WTC11 (cell line): ENCODE measurements around the gene TMPRSS5. TPM values are rescaled to one million over a fixed set of nuclear protein-coding genes. Genes with fewer than 3 reads are reported as not detected.

Experiments
- ARID4B ChIP-seq: sonication (generic); formaldehyde crosslinking; IDR thresholded peaks from 2 replicates; pipeline ENCODE4 v1.8.0; 2023; ENCODE audit warnings: missing genetic modification reagents, mild to moderate bottlenecking, borderline replicate concordance
- CDX4 ChIP-seq: fragments of 250-450 bp; sonication (Bioruptor Pico); IDR thresholded peaks from 2 replicates; pipeline ENCODE4 v1.9.0; 2021; ENCODE audit warnings: moderate library complexity, mild to moderate bottlenecking, inconsistent platforms, borderline replicate concordance
- ESRRA ChIP-seq: sonication (generic); formaldehyde crosslinking; IDR thresholded peaks from 2 replicates; pipeline ENCODE4 v1.8.1; 2022; ENCODE audit warnings: mild to moderate bottlenecking, missing genetic modification reagents, borderline replicate concordance
- ETV6 ChIP-seq: sonication (generic); formaldehyde crosslinking; IDR thresholded peaks from 2 replicates; pipeline ENCODE4 v1.8.1; 2022; ENCODE audit warnings: mild to moderate bottlenecking, missing genetic modification reagents
- NR2C2 ChIP-seq: sonication (generic); formaldehyde crosslinking; IDR thresholded peaks from 2 replicates; pipeline ENCODE4 v1.8.0; 2022; ENCODE audit warnings: mild to moderate bottlenecking, missing genetic modification reagents
- SMAD3 ChIP-seq: sonication (generic); formaldehyde crosslinking; IDR thresholded peaks from 2 replicates; pipeline ENCODE4 v1.8.0; 2022; ENCODE audit warnings: missing genetic modification reagents, mild to moderate bottlenecking, borderline replicate concordance
- SOX15 ChIP-seq: fragments of 250-450 bp; sonication (Bioruptor Pico); IDR thresholded peaks from 2 replicates; pipeline ENCODE4 v1.9.0; 2021; ENCODE audit warnings: mild to moderate bottlenecking
- SP1 ChIP-seq: sonication (generic); formaldehyde crosslinking; conservative IDR thresholded peaks from 2 replicates; pipeline ENCODE4 v1.8.1; 2022; ENCODE audit warnings: missing genetic modification reagents
- ZNF281 ChIP-seq: sonication (generic); formaldehyde crosslinking; IDR thresholded peaks from 2 replicates; pipeline ENCODE4 v1.8.0; 2023; ENCODE audit warnings: mild to moderate bottlenecking, missing genetic modification reagents
- ZNF423 ChIP-seq: fragments of 250-450 bp; sonication (Bioruptor Pico); IDR thresholded peaks from 2 replicates; pipeline ENCODE4 v2.1.2; 2022; ENCODE audit warnings: mild to moderate bottlenecking, moderate library complexity
- ZNF671 ChIP-seq: fragments of 250-450 bp; sonication (Bioruptor Pico); IDR thresholded peaks from 2 replicates; pipeline ENCODE4 v1.8.0; 2021; ENCODE audit warnings: mild to moderate bottlenecking
- total RNA-seq: library from RNA; stranded (reverse); gene quantifications from 3 replicates; pipeline ENCODE4 v1.2.3, GENCODE V29; 2021
- TF ChIP-seq, protein P1 (sequence below): sonication (generic); formaldehyde crosslinking; IDR thresholded peaks from 2 replicates; pipeline ENCODE4 v1.8.1; 2023; ENCODE audit warnings: mild to moderate bottlenecking, missing genetic modification reagents
- TF ChIP-seq, protein P2 (sequence below): sonication (generic); formaldehyde crosslinking; IDR thresholded peaks from 2 replicates; pipeline ENCODE4 v1.8.1; 2023; ENCODE audit warnings: mild to moderate bottlenecking, missing genetic modification reagents
- TF ChIP-seq, protein P3 (sequence below): sonication (generic); formaldehyde crosslinking; conservative IDR thresholded peaks from 2 replicates; pipeline ENCODE4 v1.8.1; 2023; ENCODE audit warnings: mild to moderate bottlenecking, low read depth, missing genetic modification reagents, moderate library complexity
- TF ChIP-seq, protein P4 (sequence below): sonication (generic); formaldehyde crosslinking; IDR thresholded peaks from 2 replicates; pipeline ENCODE4 v1.8.0; 2022; ENCODE audit warnings: mild to moderate bottlenecking, missing genetic modification reagents
- TF ChIP-seq, protein P5 (sequence below): sonication (generic); formaldehyde crosslinking; IDR thresholded peaks from 2 replicates; pipeline ENCODE4 v1.8.1; 2022; ENCODE audit warnings: low read depth, missing genetic modification reagents, borderline replicate concordance

TMPRSS5 gene
- total RNA-seq, 1 experiment from 2014 or later = 1.7 TPM

DNA sequence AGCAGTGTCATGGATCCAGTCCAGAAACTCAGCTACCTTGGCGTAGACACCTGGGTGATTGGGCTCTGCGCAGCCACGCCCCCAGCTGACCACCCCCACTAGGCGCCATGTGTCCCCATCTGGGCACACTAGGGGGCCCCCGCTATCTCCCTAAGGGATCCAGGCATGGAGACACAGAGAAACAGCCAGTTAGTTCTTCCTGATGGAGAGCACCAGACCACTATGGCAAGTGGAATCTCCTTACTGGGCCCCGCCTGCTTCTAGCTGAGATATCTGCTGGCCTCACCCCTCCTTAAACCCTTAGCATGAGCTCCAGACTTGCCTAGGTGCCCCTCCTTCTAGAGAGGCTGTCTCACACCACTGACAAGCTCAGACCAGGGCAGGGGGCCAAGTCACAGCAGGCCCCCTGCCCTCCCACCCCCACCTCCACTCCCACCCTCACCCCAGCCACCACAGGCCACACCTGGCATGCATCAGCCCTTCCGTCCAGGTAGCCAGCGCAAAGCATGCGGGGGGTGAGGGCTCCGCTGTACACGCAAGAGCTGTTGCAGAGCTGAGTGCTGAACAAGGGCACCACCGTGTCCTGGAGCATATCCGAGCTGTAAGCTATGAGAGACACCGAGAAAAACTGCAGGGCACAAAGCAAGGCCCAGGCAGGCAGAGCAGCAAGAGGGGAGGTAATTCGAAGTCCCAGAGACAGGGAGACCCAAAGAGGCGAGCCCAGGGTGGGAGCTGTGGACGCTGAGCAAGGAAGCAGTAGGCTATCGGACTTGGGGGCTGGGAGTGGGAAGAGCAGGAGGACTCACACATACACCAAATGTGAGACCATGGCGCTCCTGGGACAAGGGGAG is 16.1 kb downstream of the TMPRSS5 start (continued):
- TF ChIP-seq ARID4B (CRISPR knock-in tag) (no peak), ZNF671 (CRISPR knock-in tag) (no peak), ZNF423 (CRISPR knock-in tag) (no peak), ETV6 (CRISPR knock-in tag) (no peak), SOX15 (no peak), SP1 (no peak), NR2C2 (CRISPR knock-in tag) (no peak), CDX4 (CRISPR knock-in tag) (no peak), SMAD3 (CRISPR knock-in tag) (no peak), ESRRA (CRISPR knock-in tag) (no peak), ZNF281 (CRISPR knock-in tag) (no peak)
- TF ChIP-seq, protein P1, sequence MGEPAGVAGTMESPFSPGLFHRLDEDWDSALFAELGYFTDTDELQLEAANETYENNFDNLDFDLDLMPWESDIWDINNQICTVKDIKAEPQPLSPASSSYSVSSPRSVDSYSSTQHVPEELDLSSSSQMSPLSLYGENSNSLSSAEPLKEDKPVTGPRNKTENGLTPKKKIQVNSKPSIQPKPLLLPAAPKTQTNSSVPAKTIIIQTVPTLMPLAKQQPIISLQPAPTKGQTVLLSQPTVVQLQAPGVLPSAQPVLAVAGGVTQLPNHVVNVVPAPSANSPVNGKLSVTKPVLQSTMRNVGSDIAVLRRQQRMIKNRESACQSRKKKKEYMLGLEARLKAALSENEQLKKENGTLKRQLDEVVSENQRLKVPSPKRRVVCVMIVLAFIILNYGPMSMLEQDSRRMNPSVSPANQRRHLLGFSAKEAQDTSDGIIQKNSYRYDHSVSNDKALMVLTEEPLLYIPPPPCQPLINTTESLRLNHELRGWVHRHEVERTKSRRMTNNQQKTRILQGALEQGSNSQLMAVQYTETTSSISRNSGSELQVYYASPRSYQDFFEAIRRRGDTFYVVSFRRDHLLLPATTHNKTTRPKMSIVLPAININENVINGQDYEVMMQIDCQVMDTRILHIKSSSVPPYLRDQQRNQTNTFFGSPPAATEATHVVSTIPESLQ = no peak
- TF ChIP-seq, protein P2, sequence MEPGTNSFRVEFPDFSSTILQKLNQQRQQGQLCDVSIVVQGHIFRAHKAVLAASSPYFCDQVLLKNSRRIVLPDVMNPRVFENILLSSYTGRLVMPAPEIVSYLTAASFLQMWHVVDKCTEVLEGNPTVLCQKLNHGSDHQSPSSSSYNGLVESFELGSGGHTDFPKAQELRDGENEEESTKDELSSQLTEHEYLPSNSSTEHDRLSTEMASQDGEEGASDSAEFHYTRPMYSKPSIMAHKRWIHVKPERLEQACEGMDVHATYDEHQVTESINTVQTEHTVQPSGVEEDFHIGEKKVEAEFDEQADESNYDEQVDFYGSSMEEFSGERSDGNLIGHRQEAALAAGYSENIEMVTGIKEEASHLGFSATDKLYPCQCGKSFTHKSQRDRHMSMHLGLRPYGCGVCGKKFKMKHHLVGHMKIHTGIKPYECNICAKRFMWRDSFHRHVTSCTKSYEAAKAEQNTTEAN = no peak
- TF ChIP-seq, protein P3, sequence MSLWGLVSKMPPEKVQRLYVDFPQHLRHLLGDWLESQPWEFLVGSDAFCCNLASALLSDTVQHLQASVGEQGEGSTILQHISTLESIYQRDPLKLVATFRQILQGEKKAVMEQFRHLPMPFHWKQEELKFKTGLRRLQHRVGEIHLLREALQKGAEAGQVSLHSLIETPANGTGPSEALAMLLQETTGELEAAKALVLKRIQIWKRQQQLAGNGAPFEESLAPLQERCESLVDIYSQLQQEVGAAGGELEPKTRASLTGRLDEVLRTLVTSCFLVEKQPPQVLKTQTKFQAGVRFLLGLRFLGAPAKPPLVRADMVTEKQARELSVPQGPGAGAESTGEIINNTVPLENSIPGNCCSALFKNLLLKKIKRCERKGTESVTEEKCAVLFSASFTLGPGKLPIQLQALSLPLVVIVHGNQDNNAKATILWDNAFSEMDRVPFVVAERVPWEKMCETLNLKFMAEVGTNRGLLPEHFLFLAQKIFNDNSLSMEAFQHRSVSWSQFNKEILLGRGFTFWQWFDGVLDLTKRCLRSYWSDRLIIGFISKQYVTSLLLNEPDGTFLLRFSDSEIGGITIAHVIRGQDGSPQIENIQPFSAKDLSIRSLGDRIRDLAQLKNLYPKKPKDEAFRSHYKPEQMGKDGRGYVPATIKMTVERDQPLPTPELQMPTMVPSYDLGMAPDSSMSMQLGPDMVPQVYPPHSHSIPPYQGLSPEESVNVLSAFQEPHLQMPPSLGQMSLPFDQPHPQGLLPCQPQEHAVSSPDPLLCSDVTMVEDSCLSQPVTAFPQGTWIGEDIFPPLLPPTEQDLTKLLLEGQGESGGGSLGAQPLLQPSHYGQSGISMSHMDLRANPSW (CRISPR knock-in tag) = no peak
- TF ChIP-seq, protein P4, sequence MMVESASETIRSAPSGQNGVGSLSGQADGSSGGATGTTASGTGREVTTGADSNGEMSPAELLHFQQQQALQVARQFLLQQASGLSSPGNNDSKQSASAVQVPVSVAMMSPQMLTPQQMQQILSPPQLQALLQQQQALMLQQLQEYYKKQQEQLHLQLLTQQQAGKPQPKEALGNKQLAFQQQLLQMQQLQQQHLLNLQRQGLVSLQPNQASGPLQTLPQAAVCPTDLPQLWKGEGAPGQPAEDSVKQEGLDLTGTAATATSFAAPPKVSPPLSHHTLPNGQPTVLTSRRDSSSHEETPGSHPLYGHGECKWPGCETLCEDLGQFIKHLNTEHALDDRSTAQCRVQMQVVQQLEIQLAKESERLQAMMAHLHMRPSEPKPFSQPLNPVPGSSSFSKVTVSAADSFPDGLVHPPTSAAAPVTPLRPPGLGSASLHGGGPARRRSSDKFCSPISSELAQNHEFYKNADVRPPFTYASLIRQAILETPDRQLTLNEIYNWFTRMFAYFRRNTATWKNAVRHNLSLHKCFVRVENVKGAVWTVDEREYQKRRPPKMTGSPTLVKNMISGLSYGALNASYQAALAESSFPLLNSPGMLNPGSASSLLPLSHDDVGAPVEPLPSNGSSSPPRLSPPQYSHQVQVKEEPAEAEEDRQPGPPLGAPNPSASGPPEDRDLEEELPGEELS (CRISPR knock-in tag) = no peak
- TF ChIP-seq, protein P5, sequence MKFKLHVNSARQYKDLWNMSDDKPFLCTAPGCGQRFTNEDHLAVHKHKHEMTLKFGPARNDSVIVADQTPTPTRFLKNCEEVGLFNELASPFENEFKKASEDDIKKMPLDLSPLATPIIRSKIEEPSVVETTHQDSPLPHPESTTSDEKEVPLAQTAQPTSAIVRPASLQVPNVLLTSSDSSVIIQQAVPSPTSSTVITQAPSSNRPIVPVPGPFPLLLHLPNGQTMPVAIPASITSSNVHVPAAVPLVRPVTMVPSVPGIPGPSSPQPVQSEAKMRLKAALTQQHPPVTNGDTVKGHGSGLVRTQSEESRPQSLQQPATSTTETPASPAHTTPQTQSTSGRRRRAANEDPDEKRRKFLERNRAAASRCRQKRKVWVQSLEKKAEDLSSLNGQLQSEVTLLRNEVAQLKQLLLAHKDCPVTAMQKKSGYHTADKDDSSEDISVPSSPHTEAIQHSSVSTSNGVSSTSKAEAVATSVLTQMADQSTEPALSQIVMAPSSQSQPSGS (CRISPR knock-in tag) = no peak
- TF ChIP-seq, all 79 proteins: peak for 0
